HepG2 (cell line): ENCODE results near the gene RHOD. TPM values are rescaled to one million over a fixed set of nuclear protein-coding genes. Genes with fewer than 3 reads are reported as not detected.

Experiments used
- ATAC-seq: fragments of 200-7000 bp; cut with Tn5 transposase; 3 replicates; pipeline ENCODE4 v1.9.1; 2020; ENCODE audit warnings: mild to moderate bottlenecking, moderate library complexity
- BruUV-seq: library from RNA; stranded (reverse); fragments of 400-500 nt; replicated peaks from 2 replicates; lab custom pipeline; 2021; lab: Mats Ljungman, UMichigan
- CTCF ChIA-PET: fragments of 300-600 bp; formaldehyde crosslinking; extraction: SDS; loops from one replicate; lab custom pipeline; 2021; ENCODE audit warnings: low total read pairs, inconsistent platforms, low intra/inter-chr PET ratio; lab: Yijun Ruan, JAX
- POLR2A ChIA-PET: fragments of 350-600 bp; sonication (Branson Sonifier 250); formaldehyde crosslinking; loops from one replicate; lab custom pipeline; 2020; ENCODE audit warnings: antibody characterized with exemption, inconsistent platforms; lab: Yijun Ruan, JAX
- DNase-seq: peaks from one replicate; pipeline ENCODE4 v3.0.0-alpha.2; 2015; ENCODE audit warnings: low spot score
- FAIRE-seq: peaks from 3 replicates; lab custom pipeline; 2011; peaks lifted over from hg19 to GRCh38; lab: Jason Lieb, UNC
- H2AFZ ChIP-seq: one replicate; pipeline ENCODE4 v1.6.1; 2011; ENCODE audit warnings: low read length, inconsistent platforms
- H3K27ac ChIP-seq: fragments of 300-600 bp; 3 replicates; pipeline ENCODE4 v1.8.0; 2011; ENCODE audit warnings: mixed run types, mild to moderate bottlenecking, mixed read lengths, low read length, inconsistent platforms; ENCODE audit not compliant: insufficient read depth; ENCODE audit errors: extremely low read length
- H3K27me3 ChIP-seq, 2 experiments: fragments of 200-600 bp in 1 of 2; 2 replicates in 1 of 2; 3 replicates in 1 of 2; pipeline versions ENCODE4 v1.6.0 to v1.8.0; 2011; ENCODE audit warnings: low read length in 2 of 2, mild to moderate bottlenecking in 2 of 2, moderate library complexity in 2 of 2, inconsistent platforms in 1 of 2; ENCODE audit not compliant: insufficient read depth in 2 of 2, control insufficient read depth in 1 of 2
- H3K36me3 ChIP-seq, 2 experiments: fragments of 200-600 bp in 1 of 2; replicated peaks in 1 of 2; 2 replicates in 1 of 2; 3 replicates in 1 of 2; pipeline versions ENCODE4 v1.5.1 to v1.8.0; 2011; ENCODE audit warnings: low read length in 2 of 2, inconsistent platforms in 1 of 2; ENCODE audit not compliant: insufficient read depth in 2 of 2, control insufficient read depth in 1 of 2
- H3K4me1 ChIP-seq: 2 replicates; pipeline ENCODE4 v1.5.1; 2012; ENCODE audit warnings: low read length, inconsistent platforms; ENCODE audit not compliant: insufficient read depth
- H3K4me2 ChIP-seq: 2 replicates; pipeline ENCODE4 v1.6.0; 2011; ENCODE audit warnings: low read depth, low read length, inconsistent platforms
- H3K4me3 ChIP-seq, 3 experiments: fragments of 200-600 bp in 1 of 3; sonication (generic), shearing (Covaris generic) in 1 of 3; replicated peaks in 1 of 3; 2 replicates each; pipeline ENCODE4 v1.5.1; 2011 to 2016; ENCODE audit warnings: low read length in 3 of 3, inconsistent platforms in 2 of 3, low read depth in 2 of 3, mild to moderate bottlenecking in 2 of 3, control low read depth in 1 of 3, mixed read lengths in 1 of 3; ENCODE audit not compliant: insufficient read depth in 1 of 3
- H3K79me2 ChIP-seq: one replicate; pipeline ENCODE4 v1.6.1; 2011; ENCODE audit warnings: low read length, inconsistent platforms; ENCODE audit not compliant: insufficient read depth
- H3K9ac ChIP-seq: 2 replicates; pipeline ENCODE4 v1.6.0; 2011; ENCODE audit warnings: mild to moderate bottlenecking, low read depth, low read length, inconsistent platforms; ENCODE audit not compliant: insufficient read depth
- H3K9me3 ChIP-seq: 2 replicates; pipeline ENCODE4 v1.5.1; 2012; ENCODE audit warnings: mild to moderate bottlenecking, low read length
- H4K20me1 ChIP-seq: 2 replicates; pipeline ENCODE4 v1.6.0; 2011; ENCODE audit warnings: inconsistent platforms, mild to moderate bottlenecking, low read length, moderate library complexity; ENCODE audit not compliant: insufficient read depth
- ATAD3A ChIP-seq: sonication (generic); formaldehyde crosslinking; IDR thresholded peaks from 2 replicates; pipeline ENCODE4 v1.4.0; 2020; ENCODE audit warnings: missing genetic modification reagents
- ELF1 ChIP-seq: sonication (generic); formaldehyde crosslinking; IDR thresholded peaks from 2 replicates; pipeline ENCODE4 v1.4.0; 2020; ENCODE audit warnings: missing genetic modification reagents
- HES4 ChIP-seq: sonication (generic); formaldehyde crosslinking; IDR thresholded peaks from 2 replicates; pipeline ENCODE4 v1.9.0; 2021; ENCODE audit warnings: mild to moderate bottlenecking, missing genetic modification reagents, borderline replicate concordance
- HIC2 ChIP-seq: sonication (generic); formaldehyde crosslinking; IDR thresholded peaks from 2 replicates; pipeline ENCODE4 v1.9.0; 2022; ENCODE audit warnings: low read depth, missing genetic modification reagents
- PRDM10 ChIP-seq: sonication (generic); formaldehyde crosslinking; IDR thresholded peaks from 2 replicates; pipeline ENCODE4 v1.4.0; 2020; ENCODE audit warnings: low read depth, missing genetic modification reagents
- RFXANK ChIP-seq: IDR thresholded peaks from 2 replicates; pipeline ENCODE4 v1.6.1; 2016
- SYNCRIP ChIP-seq: fragments of 200-400 bp; formaldehyde crosslinking; IDR thresholded peaks from 2 replicates; pipeline ENCODE4 v1.6.1; 2018; ENCODE audit warnings: mild to moderate bottlenecking, low read depth, low read length; ENCODE audit not compliant: insufficient read depth
- ZBTB44 ChIP-seq: sonication (generic); formaldehyde crosslinking; IDR thresholded peaks from 2 replicates; pipeline ENCODE4 v1.4.0; 2020; ENCODE audit warnings: missing genetic modification reagents
- ZMYM3 ChIP-seq: sonication (generic); formaldehyde crosslinking; IDR thresholded peaks from 2 replicates; pipeline ENCODE4 v1.5.1; 2020; ENCODE audit warnings: mild to moderate bottlenecking, missing genetic modification reagents
- ZNF572 ChIP-seq: sonication (generic); formaldehyde crosslinking; IDR thresholded peaks from 2 replicates; pipeline ENCODE4 v1.5.1; 2020; ENCODE audit warnings: mild to moderate bottlenecking, missing genetic modification reagents
- ZNF607 ChIP-seq: sonication (generic); formaldehyde crosslinking; IDR thresholded peaks from 2 replicates; pipeline ENCODE4 v1.5.1; 2020; ENCODE audit warnings: missing genetic modification reagents, mild to moderate bottlenecking, borderline replicate concordance
- ZNF703 ChIP-seq: sonication (generic); formaldehyde crosslinking; IDR thresholded peaks from 2 replicates; pipeline ENCODE4 v1.5.1; 2020; ENCODE audit warnings: missing genetic modification reagents, mild to moderate bottlenecking, moderate library complexity, borderline replicate concordance
- ZNF704 ChIP-seq: sonication (generic); formaldehyde crosslinking; IDR thresholded peaks from 2 replicates; pipeline ENCODE4 v1.8.1; 2023; ENCODE audit warnings: mild to moderate bottlenecking, inconsistent platforms, moderate library complexity, missing genetic modification reagents, borderline replicate concordance
- WGBS: methylation state at CpG from one replicate; pipeline ENCODE4 v1.1.6; 2017; ENCODE audit warnings: low lambda C conversion rate; 5-methylcytosine and 5-hydroxymethylcytosine counted together
- in situ Hi-C: cut with HindIII; loops from 2 replicates; pipeline ENCODE4 v1.10.0; 2017; ENCODE audit warnings: low pct_unique_long_range_greater_than_20kb; ENCODE audit not compliant: extremely low pct_ligation_motif_present
- intact Hi-C: fragments of 100-400 bp; cut with micrococcal nuclease; formaldehyde crosslinking; loops from one replicate; pipeline ENCODE4 v1.10.0; 2022; ENCODE audit not compliant: unreplicated experiment
- polyA plus RNA-seq, 8 experiments: library from polyadenylated mRNA; depleted of rRNA in 3 of 8; stranded (reverse) in 7 of 8; unstranded in 1 of 8; fragments of >200 nt; fragmentation: Illumina TruSeq in 4 of 8; extraction: Trizol in 4 of 8; gene quantifications; 2 replicates each; pipeline versions ENCODE4 v1.2.1 to v1.2.3, GENCODE V29; 2011 to 2016; ENCODE audit warnings: low read depth in 4 of 8, missing spikeins in 1 of 8, mixed read lengths in 1 of 8; ENCODE audit not compliant: insufficient read depth in 1 of 8
- total RNA-seq, 5 experiments: library from RNA; depleted of rRNA; stranded (reverse); fragments of >200 nt; fragmentation: Illumina TruSeq; extraction: Trizol; gene quantifications; 2 replicates each; pipeline ENCODE4 v1.2.3, GENCODE V29; 2016; ENCODE audit warnings: low read depth in 1 of 5

The RHOD gene
- total and polyA plus RNA-seq, 2 of the 13 experiments (the other 11 are each of a cell fraction or from before 2014, with no cell fraction given), result 0.27 to 0.98 TPM

GRCh38 chr11:67027483-67027930 lies 29.1 kb upstream of the RHOD start (continued):
- no peak for TF ChIP-seq ZBTB44 (CRISPR knock-in tag)

- Histone ChIP-seq H3K4me1 (peaks cover 6% of the 10 kb centered on the region), H3K27ac (no peak overlapping the region), H3K36me3 (no peaks in the 10 kb centered on the region), H3K79me2 (no peaks in the 10 kb centered on the region), H2AFZ (no peak overlapping the region), H4K20me1 (0 out of 2 replicates have a peak, but pooled peaks cover 4% of the 10 kb centered on the region), H3K4me2 (no peak overlapping the region), H3K9me3 (no peaks in the 10 kb centered on the region), H3K4me3 (no peak overlapping the region), H3K9ac (no peak overlapping the region), H3K27me3 (peaks cover 9 to 53% of the 10 kb centered on the region in 2 experiments; a peak in 4 of 5 replicates)
- CTCF ChIA-PET, result no interaction called here
- DNase-seq (no peak), FAIRE-seq (no peak), ATAC-seq (no peak)
- 58% methylated on average over 5 of the region's 6 CpGs for WGBS
- BruUV-seq, result no TSS peak
- in situ Hi-C loops, result no loop called here
- POLR2A ChIA-PET, result no interaction called here
- intact Hi-C loops, result no loop called here
- TF ChIP-seq HES4 (CRISPR knock-in tag), result no peak
- TF ChIP-seq SYNCRIP, result no peak
- no peak for TF ChIP-seq ZMYM3 (CRISPR knock-in tag)
- no peak for TF ChIP-seq PRDM10 (CRISPR knock-in tag)
- no peak for TF ChIP-seq ZNF607 (CRISPR knock-in tag)
- no peak for TF ChIP-seq ZNF703
- TF ChIP-seq RFXANK (CRISPR knock-in tag), result no peak
- TF ChIP-seq ZNF704, result no peak
- no peak for TF ChIP-seq ZNF572 (CRISPR knock-in tag)
- TF ChIP-seq ATAD3A, result no peak
- TF ChIP-seq ELF1, result no peak
- no peak for TF ChIP-seq HIC2 (CRISPR knock-in tag)
Observed at GRCh38 chr11:67027943-67028542, 28.6 kb upstream of the RHOD start.
